GM23338 (cell line): ENCODE data around the gene OR4F17.
"Not testable (repeated sequence)": the region's sequence is repeated elsewhere in the genome, so short reads cannot be mapped to it uniquely, and the experiment has no call there.

ENCODE experiments used
- CREB1 ChIP-seq: fragments of 250-450 bp; sonication (Bioruptor Pico); IDR thresholded peaks from 2 replicates; pipeline ENCODE4 v1.5.0; 2020; ENCODE audit warnings: low read depth, mild to moderate bottlenecking, moderate library complexity
- EZH2 ChIP-seq: fragments of 200-600 bp; sonication (generic); IDR thresholded peaks from one replicate; pipeline ENCODE4 v1.8.0; 2017; ENCODE audit warnings: antibody characterized with exemption, mild to moderate bottlenecking, low read depth; ENCODE audit not compliant: unreplicated experiment
- EZH2phosphoT487 ChIP-seq: fragments of 200-600 bp; sonication (generic); IDR thresholded peaks from one replicate; pipeline ENCODE4 v1.8.1; 2018; ENCODE audit warnings: antibody characterized with exemption; ENCODE audit not compliant: unreplicated experiment
- JUNB ChIP-seq: IDR thresholded peaks from one replicate; pipeline ENCODE4 v1.6.1; 2016; ENCODE audit warnings: antibody characterized with exemption; ENCODE audit not compliant: unreplicated experiment
- POLR2AphosphoS5 ChIP-seq: IDR thresholded peaks from 2 replicates; pipeline ENCODE4 v1.6.1; 2016; ENCODE audit warnings: antibody characterized with exemption, low read depth
- REST ChIP-seq: IDR thresholded peaks from one replicate; pipeline ENCODE4 v1.6.1; 2018; ENCODE audit warnings: antibody characterized with exemption; ENCODE audit not compliant: unreplicated experiment
- STAT1 ChIP-seq: IDR thresholded peaks from one replicate; pipeline ENCODE4 v1.6.1; 2016; ENCODE audit warnings: antibody characterized with exemption; ENCODE audit not compliant: unreplicated experiment
- ZNF114 ChIP-seq: fragments of 250-450 bp; sonication (Bioruptor Pico); IDR thresholded peaks from 2 replicates; pipeline ENCODE4 v1.5.0; 2020; ENCODE audit warnings: mild to moderate bottlenecking, moderate library complexity
- ZNF331 ChIP-seq: fragments of 250-450 bp; sonication (Bioruptor Pico); IDR thresholded peaks from 2 replicates; pipeline ENCODE4 v1.5.0; 2020; ENCODE audit warnings: low read depth, mild to moderate bottlenecking, moderate library complexity
- TF ChIP-seq, protein P1 (sequence below), 2 experiments: fragments of 200-600 bp in 1 of 2; sonication (generic) in 1 of 2; conservative IDR thresholded peaks; 2 replicates each; pipeline versions ENCODE4 v1.5.1 to v1.6.1; 2016 to 2017; ENCODE audit warnings: antibody characterized with exemption in 2 of 2, low read depth in 2 of 2, mild to moderate bottlenecking in 2 of 2, moderate library complexity in 1 of 2

DNA sequence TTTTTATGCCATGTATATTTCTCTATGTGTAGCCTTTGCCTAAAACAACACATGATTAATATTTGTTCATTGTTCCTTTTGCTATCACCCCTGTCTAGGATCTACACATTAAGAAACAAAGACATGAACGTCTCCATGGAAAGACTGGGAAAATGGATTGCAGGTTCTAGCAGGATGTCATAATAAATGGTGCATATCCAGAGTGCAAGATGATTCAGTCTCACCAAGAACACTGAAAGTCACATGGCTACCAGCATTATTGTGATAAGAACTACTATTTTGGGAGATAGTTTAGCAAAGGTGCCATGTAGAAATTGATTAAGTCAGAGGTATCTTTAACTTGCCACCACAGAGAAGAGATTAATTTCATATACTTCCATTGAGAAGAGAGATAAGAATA, 12.1 kb upstream of the OR4F17 start:
- TF ChIP-seq, protein P1, sequence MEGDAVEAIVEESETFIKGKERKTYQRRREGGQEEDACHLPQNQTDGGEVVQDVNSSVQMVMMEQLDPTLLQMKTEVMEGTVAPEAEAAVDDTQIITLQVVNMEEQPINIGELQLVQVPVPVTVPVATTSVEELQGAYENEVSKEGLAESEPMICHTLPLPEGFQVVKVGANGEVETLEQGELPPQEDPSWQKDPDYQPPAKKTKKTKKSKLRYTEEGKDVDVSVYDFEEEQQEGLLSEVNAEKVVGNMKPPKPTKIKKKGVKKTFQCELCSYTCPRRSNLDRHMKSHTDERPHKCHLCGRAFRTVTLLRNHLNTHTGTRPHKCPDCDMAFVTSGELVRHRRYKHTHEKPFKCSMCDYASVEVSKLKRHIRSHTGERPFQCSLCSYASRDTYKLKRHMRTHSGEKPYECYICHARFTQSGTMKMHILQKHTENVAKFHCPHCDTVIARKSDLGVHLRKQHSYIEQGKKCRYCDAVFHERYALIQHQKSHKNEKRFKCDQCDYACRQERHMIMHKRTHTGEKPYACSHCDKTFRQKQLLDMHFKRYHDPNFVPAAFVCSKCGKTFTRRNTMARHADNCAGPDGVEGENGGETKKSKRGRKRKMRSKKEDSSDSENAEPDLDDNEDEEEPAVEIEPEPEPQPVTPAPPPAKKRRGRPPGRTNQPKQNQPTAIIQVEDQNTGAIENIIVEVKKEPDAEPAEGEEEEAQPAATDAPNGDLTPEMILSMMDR (conservative IDR thresholded peaks at IDR 0.05; ENCODE audit: low read depth in 2 of 2) = not testable (repeated sequence)
- TF ChIP-seq CREB1 (CRISPR knock-in tag); REST; POLR2AphosphoS5; EZH2phosphoT487; STAT1; ZNF331 (CRISPR knock-in tag); EZH2; JUNB; ZNF114 (CRISPR knock-in tag): not testable (repeated sequence)
